Activated B cell treated with CpG ODN at 0.5 μM for 24 hours (primary cell): Measurements from ENCODE around the gene GTF2H3. TPM values are rescaled to one million over a fixed set of nuclear protein-coding genes. Genes with fewer than 3 reads are reported as not detected.

ENCODE experiments used
- ATAC-seq: fragments of 200-7000 bp; cut with Tn5 transposase; one replicate; pipeline ENCODE4 v1.10.0; 2021; ENCODE audit warnings: low read depth, mild to moderate bottlenecking, moderate library complexity
- CTCF ChIA-PET: fragments of 350-600 bp; sonication (Branson Sonifier 250); formaldehyde crosslinking; loops from one replicate; lab custom pipeline; 2021; ENCODE audit warnings: antibody characterized with exemption; lab: Charles Lee
- POLR2A ChIA-PET: fragments of 350-600 bp; sonication (Branson Sonifier 250); formaldehyde crosslinking; loops from one replicate; lab custom pipeline; 2021; ENCODE audit warnings: antibody characterized with exemption; lab: Charles Lee
- DNase-seq: peaks from one replicate; pipeline ENCODE4 v3.0.0; 2022
- H3K27ac Mint-ChIP-seq: one replicate; pipeline ENCODE4 v1.8.0; 2020; ENCODE audit warnings: mixed read lengths
- H3K27me3 Mint-ChIP-seq: one replicate; pipeline ENCODE4 v1.8.0; 2021; ENCODE audit warnings: mixed read lengths
- H3K36me3 Mint-ChIP-seq: one replicate; pipeline ENCODE4 v1.8.0; 2021; ENCODE audit warnings: low read depth, mixed read lengths
- H3K4me1 Mint-ChIP-seq: one replicate; pipeline ENCODE4 v1.8.0; 2021; ENCODE audit warnings: mixed read lengths
- H3K4me3 Mint-ChIP-seq: one replicate; pipeline ENCODE4 v1.8.0; 2020; ENCODE audit warnings: mild to moderate bottlenecking, mixed read lengths
- H3K9me3 Mint-ChIP-seq: one replicate; pipeline ENCODE4 v1.8.0; 2020; ENCODE audit warnings: mixed read lengths
- CTCF ChIP-seq: fragments of 200-600 bp; IDR thresholded peaks from one replicate; pipeline ENCODE4 v1.8.0; 2022; ENCODE audit warnings: antibody characterized with exemption, mild to moderate bottlenecking
- intact Hi-C: fragments of 100-400 bp; cut with micrococcal nuclease; formaldehyde crosslinking; loops from one replicate; pipeline ENCODE4 v1.15.1; 2024
- total RNA-seq: library from RNA; stranded (reverse); gene quantifications from 2 replicates; pipeline ENCODE4 v1.2.3, GENCODE V29; 2022

The GTF2H3 gene
- total RNA-seq, 1 donor from 2014 or later: 33.8 TPM

- no peaks in the 10 kb centered on the region for H3K27me3 Mint-ChIP-seq
- peaks cover 25% of the 10 kb centered on the region for H3K36me3 Mint-ChIP-seq
- intact Hi-C loops: loop anchor here (1.0 to 2.0 kb wide), 3 partner anchors 39 to 307 kb away; partner anchors contain the start of genes ATP6V0A2, EIF2B1, GTF2H3 and SBNO1
- ChIA-PET CTCF (interaction anchor here (1.5 kb wide), 1 partner anchor 40 kb away, joined by 3 read pairs; the partner anchor contains the start of gene ATP6V0A2), POLR2A (interaction anchor here (0.7 to 1.3 kb wide), 4 partner anchors 38 to 1170 kb away, joined by 3 to 10 read pairs (median 4); partner anchors contain the start of genes ATP6V0A2 and GTF2H3)
- peak overlapping the region; percentile 91 for H3K4me3 Mint-ChIP-seq
- H3K9me3 Mint-ChIP-seq: no peaks in the 10 kb centered on the region
- ATAC-seq: no peak
- DNase-seq: no peak
- no peak for TF ChIP-seq CTCF
- H3K27ac Mint-ChIP-seq: no peak overlapping the region
- H3K4me1 Mint-ChIP-seq: peaks cover 11% of the 10 kb centered on the region
These were observed 38.2 kb downstream of the GTF2H3 start for GRCh38 chr12:123671876-123672275.

GRCh38 chr12:123675436-123675835, 41.8 kb downstream of the GTF2H3 start:
- intact Hi-C loops: no loop called here
- ATAC-seq: no peak
- CTCF ChIA-PET: no interaction called here
- peaks cover 37% of the 10 kb centered on the region for H3K36me3 Mint-ChIP-seq
- H3K27ac Mint-ChIP-seq: no peak overlapping the region
- no peaks in the 10 kb centered on the region for H3K9me3 Mint-ChIP-seq
- H3K4me1 Mint-ChIP-seq: peaks cover 11% of the 10 kb centered on the region
- POLR2A ChIA-PET: interaction anchor here (0.6 kb wide), 1 partner anchor 34 kb away, joined by 8 read pairs; no protein-coding TSS in a partner anchor
- TF ChIP-seq CTCF: no peak
- H3K4me3 Mint-ChIP-seq: no peak overlapping the region
- DNase-seq: no peak
- no peaks in the 10 kb centered on the region for H3K27me3 Mint-ChIP-seq

- H3K9me3 Mint-ChIP-seq: no peaks in the 10 kb centered on the region
- H3K27me3 Mint-ChIP-seq: no peaks in the 10 kb centered on the region
- ATAC-seq: no peak
- no peak overlapping the region for H3K27ac Mint-ChIP-seq
- H3K4me1 Mint-ChIP-seq: peaks cover 7% of the 10 kb centered on the region
- TF ChIP-seq CTCF: no peak
- no peak overlapping the region for H3K4me3 Mint-ChIP-seq
- no peak for DNase-seq
- CTCF ChIA-PET: no interaction called here
- H3K36me3 Mint-ChIP-seq: peaks cover 41% of the 10 kb centered on the region
- intact Hi-C loops: no loop called here
- POLR2A ChIA-PET: interaction anchor here (0.7 kb wide), 1 partner anchor 165 kb away, joined by 3 read pairs; no protein-coding TSS in a partner anchor
These were observed 43.1 kb downstream of the GTF2H3 start for GRCh38 chr12:123676616-123677320.

- Mint-ChIP-seq H3K4me3 (no peak overlapping the region), H3K4me1 (peaks cover 7% of the 10 kb centered on the region), H3K36me3 (peaks cover 38% of the 10 kb centered on the region), H3K9me3 (no peaks in the 10 kb centered on the region), H3K27me3 (no peaks in the 10 kb centered on the region), H3K27ac (no peak overlapping the region)
- no peak for DNase-seq
- CTCF ChIA-PET: no interaction called here
- intact Hi-C loops: no loop called here
- no peak for ATAC-seq
- POLR2A ChIA-PET: no interaction called here
- TF ChIP-seq CTCF: no peak
These were observed 45.4 kb downstream of the GTF2H3 start for GRCh38 chr12:123678981-123679380.

GRCh38 chr12:123681605-123682004, 48.0 kb downstream of the GTF2H3 start:
- TF ChIP-seq CTCF: no peak
- intact Hi-C loops: no loop called here
- Mint-ChIP-seq H3K9me3 (no peaks in the 10 kb centered on the region), H3K36me3 (peaks cover 27% of the 10 kb centered on the region), H3K27ac (peak overlapping the region; percentile 21), H3K4me1 (peaks cover 7% of the 10 kb centered on the region), H3K27me3 (no peaks in the 10 kb centered on the region), H3K4me3 (no peak overlapping the region)
- no peak for DNase-seq
- no peak for ATAC-seq
- ChIA-PET POLR2A (no interaction called here), CTCF (no interaction called here)
